Measurements from ENCODE around the gene CXCR5.
"Not testable (repeated sequence)": the region's sequence is repeated elsewhere in the genome, so short reads cannot be mapped to it uniquely, and the experiment has no call there.

DNA sequence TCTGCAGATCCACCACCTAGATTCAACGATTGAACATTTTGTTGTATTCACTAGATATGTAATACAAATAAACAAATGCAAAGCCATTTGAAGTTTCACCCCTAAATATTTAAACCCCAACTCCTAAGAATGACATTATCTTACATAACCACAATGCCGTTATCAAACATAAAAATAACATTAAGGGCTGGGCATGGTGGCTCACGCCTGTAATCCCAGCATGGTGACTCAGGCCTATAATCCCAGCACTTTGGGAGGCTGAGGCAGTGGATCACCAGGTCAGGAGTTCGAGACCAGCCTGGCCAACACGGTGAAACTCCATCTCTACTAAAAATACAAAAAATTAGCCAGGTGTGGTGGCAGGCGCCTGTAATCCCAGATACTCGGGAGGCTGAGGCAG is 40.8 kb upstream of the CXCR5 start:
- TF ChIP-seq ZNF433 (tag by site-specific recombination; IDR thresholded peaks at IDR 0.05; ENCODE audit: low read depth); YY1 (tag by site-specific recombination; IDR thresholded peaks at IDR 0.05); ZNF2 (tag by site-specific recombination; IDR thresholded peaks at IDR 0.05); ZNF677 (tag by site-specific recombination; IDR thresholded peaks at IDR 0.05): not testable (repeated sequence)
- TF ChIP-seq, protein P1, sequence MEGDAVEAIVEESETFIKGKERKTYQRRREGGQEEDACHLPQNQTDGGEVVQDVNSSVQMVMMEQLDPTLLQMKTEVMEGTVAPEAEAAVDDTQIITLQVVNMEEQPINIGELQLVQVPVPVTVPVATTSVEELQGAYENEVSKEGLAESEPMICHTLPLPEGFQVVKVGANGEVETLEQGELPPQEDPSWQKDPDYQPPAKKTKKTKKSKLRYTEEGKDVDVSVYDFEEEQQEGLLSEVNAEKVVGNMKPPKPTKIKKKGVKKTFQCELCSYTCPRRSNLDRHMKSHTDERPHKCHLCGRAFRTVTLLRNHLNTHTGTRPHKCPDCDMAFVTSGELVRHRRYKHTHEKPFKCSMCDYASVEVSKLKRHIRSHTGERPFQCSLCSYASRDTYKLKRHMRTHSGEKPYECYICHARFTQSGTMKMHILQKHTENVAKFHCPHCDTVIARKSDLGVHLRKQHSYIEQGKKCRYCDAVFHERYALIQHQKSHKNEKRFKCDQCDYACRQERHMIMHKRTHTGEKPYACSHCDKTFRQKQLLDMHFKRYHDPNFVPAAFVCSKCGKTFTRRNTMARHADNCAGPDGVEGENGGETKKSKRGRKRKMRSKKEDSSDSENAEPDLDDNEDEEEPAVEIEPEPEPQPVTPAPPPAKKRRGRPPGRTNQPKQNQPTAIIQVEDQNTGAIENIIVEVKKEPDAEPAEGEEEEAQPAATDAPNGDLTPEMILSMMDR (tag by site-specific recombination; IDR thresholded peaks at IDR 0.05): not testable (repeated sequence)
- TF ChIP-seq, protein P2, sequence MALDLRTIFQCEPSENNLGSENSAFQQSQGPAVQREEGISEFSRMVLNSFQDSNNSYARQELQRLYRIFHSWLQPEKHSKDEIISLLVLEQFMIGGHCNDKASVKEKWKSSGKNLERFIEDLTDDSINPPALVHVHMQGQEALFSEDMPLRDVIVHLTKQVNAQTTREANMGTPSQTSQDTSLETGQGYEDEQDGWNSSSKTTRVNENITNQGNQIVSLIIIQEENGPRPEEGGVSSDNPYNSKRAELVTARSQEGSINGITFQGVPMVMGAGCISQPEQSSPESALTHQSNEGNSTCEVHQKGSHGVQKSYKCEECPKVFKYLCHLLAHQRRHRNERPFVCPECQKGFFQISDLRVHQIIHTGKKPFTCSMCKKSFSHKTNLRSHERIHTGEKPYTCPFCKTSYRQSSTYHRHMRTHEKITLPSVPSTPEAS (tag by site-specific recombination; IDR thresholded peaks at IDR 0.05): not testable (repeated sequence)
- TF ChIP-seq, protein P3, sequence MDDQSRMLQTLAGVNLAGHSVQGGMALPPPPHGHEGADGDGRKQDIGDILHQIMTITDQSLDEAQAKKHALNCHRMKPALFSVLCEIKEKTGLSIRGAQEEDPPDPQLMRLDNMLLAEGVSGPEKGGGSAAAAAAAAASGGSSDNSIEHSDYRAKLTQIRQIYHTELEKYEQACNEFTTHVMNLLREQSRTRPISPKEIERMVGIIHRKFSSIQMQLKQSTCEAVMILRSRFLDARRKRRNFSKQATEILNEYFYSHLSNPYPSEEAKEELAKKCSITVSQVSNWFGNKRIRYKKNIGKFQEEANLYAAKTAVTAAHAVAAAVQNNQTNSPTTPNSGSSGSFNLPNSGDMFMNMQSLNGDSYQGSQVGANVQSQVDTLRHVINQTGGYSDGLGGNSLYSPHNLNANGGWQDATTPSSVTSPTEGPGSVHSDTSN (CRISPR knock-in tag; IDR thresholded peaks at IDR 0.05): not testable (repeated sequence)
- TF ChIP-seq, protein P4, sequence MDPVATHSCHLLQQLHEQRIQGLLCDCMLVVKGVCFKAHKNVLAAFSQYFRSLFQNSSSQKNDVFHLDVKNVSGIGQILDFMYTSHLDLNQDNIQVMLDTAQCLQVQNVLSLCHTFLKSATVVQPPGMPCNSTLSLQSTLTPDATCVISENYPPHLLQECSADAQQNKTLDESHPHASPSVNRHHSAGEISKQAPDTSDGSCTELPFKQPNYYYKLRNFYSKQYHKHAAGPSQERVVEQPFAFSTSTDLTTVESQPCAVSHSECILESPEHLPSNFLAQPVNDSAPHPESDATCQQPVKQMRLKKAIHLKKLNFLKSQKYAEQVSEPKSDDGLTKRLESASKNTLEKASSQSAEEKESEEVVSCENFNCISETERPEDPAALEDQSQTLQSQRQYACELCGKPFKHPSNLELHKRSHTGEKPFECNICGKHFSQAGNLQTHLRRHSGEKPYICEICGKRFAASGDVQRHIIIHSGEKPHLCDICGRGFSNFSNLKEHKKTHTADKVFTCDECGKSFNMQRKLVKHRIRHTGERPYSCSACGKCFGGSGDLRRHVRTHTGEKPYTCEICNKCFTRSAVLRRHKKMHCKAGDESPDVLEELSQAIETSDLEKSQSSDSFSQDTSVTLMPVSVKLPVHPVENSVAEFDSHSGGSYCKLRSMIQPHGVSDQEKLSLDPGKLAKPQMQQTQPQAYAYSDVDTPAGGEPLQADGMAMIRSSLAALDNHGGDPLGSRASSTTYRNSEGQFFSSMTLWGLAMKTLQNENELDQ (tag by site-specific recombination; IDR thresholded peaks at IDR 0.05; ENCODE audit: low read depth): not testable (repeated sequence)
